HepG2 (cell line): ENCODE data around the gene SLC25A22. TPM values are rescaled to one million over a fixed set of nuclear protein-coding genes. Genes with fewer than 3 reads are reported as not detected.

Experiments used
- ATAC-seq: fragments of 200-7000 bp; cut with Tn5 transposase; 3 replicates; pipeline ENCODE4 v1.9.1; 2020; ENCODE audit warnings: mild to moderate bottlenecking, moderate library complexity
- BruUV-seq: library from RNA; stranded (reverse); fragments of 400-500 nt; replicated peaks from 2 replicates; lab custom pipeline; 2021; lab: Mats Ljungman, UMichigan
- CTCF ChIA-PET: fragments of 300-600 bp; formaldehyde crosslinking; extraction: SDS; loops from one replicate; lab custom pipeline; 2021; ENCODE audit warnings: low total read pairs, inconsistent platforms, low intra/inter-chr PET ratio; lab: Yijun Ruan, JAX
- POLR2A ChIA-PET: fragments of 350-600 bp; sonication (Branson Sonifier 250); formaldehyde crosslinking; loops from one replicate; lab custom pipeline; 2020; ENCODE audit warnings: antibody characterized with exemption, inconsistent platforms; lab: Yijun Ruan, JAX
- DNase-seq: peaks from one replicate; pipeline ENCODE4 v3.0.0-alpha.2; 2015; ENCODE audit warnings: low spot score
- FAIRE-seq: peaks from 3 replicates; lab custom pipeline; 2011; peaks lifted over from hg19 to GRCh38; lab: Jason Lieb, UNC
- H2AFZ ChIP-seq: one replicate; pipeline ENCODE4 v1.6.1; 2011; ENCODE audit warnings: low read length, inconsistent platforms
- H3K27ac ChIP-seq: fragments of 300-600 bp; 3 replicates; pipeline ENCODE4 v1.8.0; 2011; ENCODE audit warnings: mixed run types, mild to moderate bottlenecking, mixed read lengths, low read length, inconsistent platforms; ENCODE audit not compliant: insufficient read depth; ENCODE audit errors: extremely low read length
- H3K27me3 ChIP-seq, 2 experiments: fragments of 200-600 bp in 1 of 2; 2 replicates in 1 of 2; 3 replicates in 1 of 2; pipeline versions ENCODE4 v1.6.0 to v1.8.0; 2011; ENCODE audit warnings: low read length in 2 of 2, mild to moderate bottlenecking in 2 of 2, moderate library complexity in 2 of 2, inconsistent platforms in 1 of 2; ENCODE audit not compliant: insufficient read depth in 2 of 2, control insufficient read depth in 1 of 2
- H3K36me3 ChIP-seq, 2 experiments: fragments of 200-600 bp in 1 of 2; replicated peaks in 1 of 2; 2 replicates in 1 of 2; 3 replicates in 1 of 2; pipeline versions ENCODE4 v1.5.1 to v1.8.0; 2011; ENCODE audit warnings: low read length in 2 of 2, inconsistent platforms in 1 of 2; ENCODE audit not compliant: insufficient read depth in 2 of 2, control insufficient read depth in 1 of 2
- H3K4me1 ChIP-seq: 2 replicates; pipeline ENCODE4 v1.5.1; 2012; ENCODE audit warnings: low read length, inconsistent platforms; ENCODE audit not compliant: insufficient read depth
- H3K4me2 ChIP-seq: 2 replicates; pipeline ENCODE4 v1.6.0; 2011; ENCODE audit warnings: low read depth, low read length, inconsistent platforms
- H3K4me3 ChIP-seq, 3 experiments: fragments of 200-600 bp in 1 of 3; sonication (generic), shearing (Covaris generic) in 1 of 3; replicated peaks in 1 of 3; 2 replicates each; pipeline ENCODE4 v1.5.1; 2011 to 2016; ENCODE audit warnings: low read length in 3 of 3, inconsistent platforms in 2 of 3, low read depth in 2 of 3, mild to moderate bottlenecking in 2 of 3, control low read depth in 1 of 3, mixed read lengths in 1 of 3; ENCODE audit not compliant: insufficient read depth in 1 of 3
- H3K79me2 ChIP-seq: one replicate; pipeline ENCODE4 v1.6.1; 2011; ENCODE audit warnings: low read length, inconsistent platforms; ENCODE audit not compliant: insufficient read depth
- H3K9ac ChIP-seq: 2 replicates; pipeline ENCODE4 v1.6.0; 2011; ENCODE audit warnings: mild to moderate bottlenecking, low read depth, low read length, inconsistent platforms; ENCODE audit not compliant: insufficient read depth
- H3K9me3 ChIP-seq: 2 replicates; pipeline ENCODE4 v1.5.1; 2012; ENCODE audit warnings: mild to moderate bottlenecking, low read length
- H4K20me1 ChIP-seq: 2 replicates; pipeline ENCODE4 v1.6.0; 2011; ENCODE audit warnings: inconsistent platforms, mild to moderate bottlenecking, low read length, moderate library complexity; ENCODE audit not compliant: insufficient read depth
- HDAC1 ChIP-seq: sonication (generic); formaldehyde crosslinking; IDR thresholded peaks from 2 replicates; pipeline ENCODE4 v1.5.1; 2020; ENCODE audit warnings: mild to moderate bottlenecking, missing genetic modification reagents
- NRL ChIP-seq: sonication (generic); formaldehyde crosslinking; IDR thresholded peaks from 2 replicates; pipeline ENCODE4 v1.5.0; 2020; ENCODE audit warnings: missing genetic modification reagents, mild to moderate bottlenecking, moderate library complexity, borderline replicate concordance
- PHF21A ChIP-seq: sonication (generic); formaldehyde crosslinking; IDR thresholded peaks from 2 replicates; pipeline ENCODE4 v1.5.0; 2020; ENCODE audit warnings: mild to moderate bottlenecking, missing genetic modification reagents
- SMYD3 ChIP-seq: sonication (generic); formaldehyde crosslinking; IDR thresholded peaks from 2 replicates; pipeline ENCODE4 v1.8.1; 2023; ENCODE audit warnings: mild to moderate bottlenecking, missing genetic modification reagents
- ZMYM3 ChIP-seq: sonication (generic); formaldehyde crosslinking; IDR thresholded peaks from 2 replicates; pipeline ENCODE4 v1.5.1; 2020; ENCODE audit warnings: mild to moderate bottlenecking, missing genetic modification reagents
- WGBS: methylation state at CpG from one replicate; pipeline ENCODE4 v1.1.6; 2017; ENCODE audit warnings: low lambda C conversion rate; 5-methylcytosine and 5-hydroxymethylcytosine counted together
- in situ Hi-C: cut with HindIII; loops from 2 replicates; pipeline ENCODE4 v1.10.0; 2017; ENCODE audit warnings: low pct_unique_long_range_greater_than_20kb; ENCODE audit not compliant: extremely low pct_ligation_motif_present
- intact Hi-C: fragments of 100-400 bp; cut with micrococcal nuclease; formaldehyde crosslinking; loops from one replicate; pipeline ENCODE4 v1.10.0; 2022; ENCODE audit not compliant: unreplicated experiment
- polyA plus RNA-seq, 8 experiments: library from polyadenylated mRNA; depleted of rRNA in 3 of 8; stranded (reverse) in 7 of 8; unstranded in 1 of 8; fragments of >200 nt; fragmentation: Illumina TruSeq in 4 of 8; extraction: Trizol in 4 of 8; gene quantifications; 2 replicates each; pipeline versions ENCODE4 v1.2.1 to v1.2.3, GENCODE V29; 2011 to 2016; ENCODE audit warnings: low read depth in 4 of 8, missing spikeins in 1 of 8, mixed read lengths in 1 of 8; ENCODE audit not compliant: insufficient read depth in 1 of 8
- total RNA-seq, 5 experiments: library from RNA; depleted of rRNA; stranded (reverse); fragments of >200 nt; fragmentation: Illumina TruSeq; extraction: Trizol; gene quantifications; 2 replicates each; pipeline ENCODE4 v1.2.3, GENCODE V29; 2016; ENCODE audit warnings: low read depth in 1 of 5
- TF ChIP-seq, protein P1 (sequence below): sonication (generic); formaldehyde crosslinking; IDR thresholded peaks from 2 replicates; pipeline ENCODE4 v1.5.1; 2020; ENCODE audit warnings: missing genetic modification reagents, mild to moderate bottlenecking, borderline replicate concordance
- TF ChIP-seq, protein P2 (sequence below): IDR thresholded peaks from 2 replicates; pipeline ENCODE4 v1.6.1; 2016; ENCODE audit warnings: low read depth, control low read depth

SLC25A22 gene
- total and polyA plus RNA-seq, 2 of the 13 experiments (the other 11 are each of a cell fraction or from before 2014, with no cell fraction given) = 12.4 to 19.2 TPM

DNA sequence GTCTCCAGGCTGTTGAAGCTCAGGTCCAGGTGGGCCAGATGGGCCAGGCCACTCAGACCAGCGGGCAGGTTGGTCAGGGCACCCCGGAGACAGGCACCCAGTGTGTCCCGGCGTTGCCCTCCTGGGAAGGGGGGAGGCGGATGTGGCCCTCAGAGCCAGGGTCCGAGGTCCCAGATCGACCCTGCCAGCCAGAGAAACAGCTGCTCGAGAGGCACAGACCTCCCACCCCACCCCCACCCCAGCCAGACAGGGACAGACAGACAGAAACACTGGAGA is 5.3 kb upstream of the SLC25A22 start:
- H3K4me2 ChIP-seq = peak overlapping the region; percentile 94
- FAIRE-seq = no peak
- POLR2A ChIA-PET = interaction anchor here (4.6 kb wide), 1 partner anchor 17 kb away, joined by 56 read pairs; the partner anchor contains the start of gene PNPLA2
- BruUV-seq = no TSS peak
- TF ChIP-seq, protein P1, sequence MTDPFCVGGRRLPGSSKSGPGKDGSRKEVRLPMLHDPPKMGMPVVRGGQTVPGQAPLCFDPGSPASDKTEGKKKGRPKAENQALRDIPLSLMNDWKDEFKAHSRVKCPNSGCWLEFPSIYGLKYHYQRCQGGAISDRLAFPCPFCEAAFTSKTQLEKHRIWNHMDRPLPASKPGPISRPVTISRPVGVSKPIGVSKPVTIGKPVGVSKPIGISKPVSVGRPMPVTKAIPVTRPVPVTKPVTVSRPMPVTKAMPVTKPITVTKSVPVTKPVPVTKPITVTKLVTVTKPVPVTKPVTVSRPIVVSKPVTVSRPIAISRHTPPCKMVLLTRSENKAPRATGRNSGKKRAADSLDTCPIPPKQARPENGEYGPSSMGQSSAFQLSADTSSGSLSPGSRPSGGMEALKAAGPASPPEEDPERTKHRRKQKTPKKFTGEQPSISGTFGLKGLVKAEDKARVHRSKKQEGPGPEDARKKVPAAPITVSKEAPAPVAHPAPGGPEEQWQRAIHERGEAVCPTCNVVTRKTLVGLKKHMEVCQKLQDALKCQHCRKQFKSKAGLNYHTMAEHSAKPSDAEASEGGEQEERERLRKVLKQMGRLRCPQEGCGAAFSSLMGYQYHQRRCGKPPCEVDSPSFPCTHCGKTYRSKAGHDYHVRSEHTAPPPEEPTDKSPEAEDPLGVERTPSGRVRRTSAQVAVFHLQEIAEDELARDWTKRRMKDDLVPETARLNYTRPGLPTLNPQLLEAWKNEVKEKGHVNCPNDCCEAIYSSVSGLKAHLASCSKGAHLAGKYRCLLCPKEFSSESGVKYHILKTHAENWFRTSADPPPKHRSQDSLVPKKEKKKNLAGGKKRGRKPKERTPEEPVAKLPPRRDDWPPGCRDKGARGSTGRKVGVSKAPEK (CRISPR knock-in tag) = no peak
- TF ChIP-seq PHF21A (CRISPR knock-in tag) (no peak), HDAC1 (CRISPR knock-in tag) (no peak), ZMYM3 (CRISPR knock-in tag) (no peak), SMYD3 (CRISPR knock-in tag) (no peak), NRL (no peak)
- TF ChIP-seq, protein P2, sequence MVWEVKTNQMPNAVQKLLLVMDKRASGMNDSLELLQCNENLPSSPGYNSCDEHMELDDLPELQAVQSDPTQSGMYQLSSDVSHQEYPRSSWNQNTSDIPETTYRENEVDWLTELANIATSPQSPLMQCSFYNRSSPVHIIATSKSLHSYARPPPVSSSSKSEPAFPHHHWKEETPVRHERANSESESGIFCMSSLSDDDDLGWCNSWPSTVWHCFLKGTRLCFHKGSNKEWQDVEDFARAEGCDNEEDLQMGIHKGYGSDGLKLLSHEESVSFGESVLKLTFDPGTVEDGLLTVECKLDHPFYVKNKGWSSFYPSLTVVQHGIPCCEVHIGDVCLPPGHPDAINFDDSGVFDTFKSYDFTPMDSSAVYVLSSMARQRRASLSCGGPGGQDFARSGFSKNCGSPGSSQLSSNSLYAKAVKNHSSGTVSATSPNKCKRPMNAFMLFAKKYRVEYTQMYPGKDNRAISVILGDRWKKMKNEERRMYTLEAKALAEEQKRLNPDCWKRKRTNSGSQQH (CRISPR knock-in tag) = no peak
- in situ Hi-C loops = no loop called here
- H4K20me1 ChIP-seq = no peaks in the 10 kb centered on the region
- no peak overlapping the region for H2AFZ ChIP-seq
- H3K4me1 ChIP-seq = peaks cover 35% of the 10 kb centered on the region
- no peak for DNase-seq
- no peak overlapping the region for H3K27ac ChIP-seq
- no peak for ATAC-seq
- H3K9ac ChIP-seq = peak overlapping the region; percentile 79; the same call in 1 of the 2 replicates
- CTCF ChIA-PET = no interaction called here
- no peaks in the 10 kb centered on the region for H3K9me3 ChIP-seq
- H3K27me3 ChIP-seq = no peaks in the 10 kb centered on the region; a peak in 1 of 5 replicates
- intact Hi-C loops = no loop called here
- peaks cover 19% of the 10 kb centered on the region for H3K79me2 ChIP-seq
- H3K4me3 ChIP-seq = peak overlapping the region in 2 of 3 experiments; percentile 60 to 80; a peak in 3 of 6 replicates
- peaks cover 7 to 8% of the 10 kb centered on the region in 2 experiments; a peak in 3 of 5 replicates for H3K36me3 ChIP-seq
- 61% methylated on average over 5 of the region's 8 CpGs for WGBS
